ENCODE measurements around the gene MAGI1. TPM values are rescaled to one million over a fixed set of nuclear protein-coding genes. Genes with fewer than 3 reads are reported as not detected.

Gene MAGI1
- polyA plus RNA-seq, 3 donors: not detected

DNA sequence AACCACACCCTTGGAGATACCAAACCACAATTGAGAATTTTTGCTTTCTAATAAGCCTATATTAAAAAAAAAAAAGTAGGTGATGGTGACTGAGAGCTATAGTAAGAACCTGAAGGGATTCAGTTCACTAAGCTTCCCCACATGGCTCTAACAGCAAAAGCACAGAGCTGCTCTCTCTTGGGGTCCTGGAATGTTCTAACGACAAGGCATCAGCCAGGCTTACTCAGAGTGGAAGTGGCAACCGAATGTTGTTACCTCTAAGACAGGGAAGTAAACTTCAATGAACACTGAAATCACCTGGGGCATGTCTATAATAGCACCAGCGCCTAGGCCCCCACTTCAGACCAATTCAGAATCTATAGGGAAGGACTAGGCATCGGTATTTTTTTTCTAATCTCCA lies 397.7 kb downstream of the MAGI1 start:
- Histone ChIP-seq H3K4me2 (replicated peaks; ENCODE audit: extremely low read depth, low read length, poor library complexity, severe bottlenecking) (no peak overlapping the region), H3K9me3 (replicated peaks in 1 of 2; ENCODE audit: control insufficient read depth in 1 of 2, insufficient read depth in 1 of 2, low read length in 2 of 2) (no peaks in the 10 kb centered on the region), H3K27me3 (ENCODE audit: control insufficient read depth in 2 of 2, insufficient read depth in 2 of 2, low read length in 2 of 2) (no peaks in the 10 kb centered on the region), H3K79me2 (ENCODE audit: insufficient read depth, low read length) (no peaks in the 10 kb centered on the region), H3K4me1 (ENCODE audit: control insufficient read depth in 1 of 2, insufficient read depth in 2 of 2, low read length in 2 of 2) (no peaks in the 10 kb centered on the region), H3K9ac (ENCODE audit: insufficient read depth, low read length, poor library complexity, severe bottlenecking) (no peak overlapping the region), H3K36me3 (replicated peaks in 1 of 2; ENCODE audit: control insufficient read depth in 1 of 2, insufficient read depth in 2 of 2, low read length in 2 of 2) (no peaks in the 10 kb centered on the region), H2AFZ (ENCODE audit: insufficient read depth, low read depth, low read length, poor library complexity, severe bottlenecking) (no peak overlapping the region), H4K20me1 (ENCODE audit: insufficient read depth, low read length) (no peaks in the 10 kb centered on the region), H3K4me3 (replicated peaks in 1 of 3; ENCODE audit: low read depth in 2 of 3, low read length in 3 of 3) (no peak overlapping the region), H3K27ac (ENCODE audit: low read depth in 1 of 2, low read length in 2 of 2) (no peak overlapping the region)
- Mint-ChIP-seq H3K27me3 (ENCODE audit: low read depth in 3 of 3) (no peaks in the 10 kb centered on the region), H3K4me3 (no peak overlapping the region), H3K27ac (no peak overlapping the region), H3K36me3 (no peaks in the 10 kb centered on the region), H3K4me1 (no peaks in the 10 kb centered on the region), H3K9me3 (peaks cover 0 to 10% (median 5%) of the 10 kb centered on the region in 7 donors)
- WGBS (ENCODE audit: insufficient coverage): 80% methylated on average over 2 of the region's 4 CpGs
- TF ChIP-seq, protein P1, sequence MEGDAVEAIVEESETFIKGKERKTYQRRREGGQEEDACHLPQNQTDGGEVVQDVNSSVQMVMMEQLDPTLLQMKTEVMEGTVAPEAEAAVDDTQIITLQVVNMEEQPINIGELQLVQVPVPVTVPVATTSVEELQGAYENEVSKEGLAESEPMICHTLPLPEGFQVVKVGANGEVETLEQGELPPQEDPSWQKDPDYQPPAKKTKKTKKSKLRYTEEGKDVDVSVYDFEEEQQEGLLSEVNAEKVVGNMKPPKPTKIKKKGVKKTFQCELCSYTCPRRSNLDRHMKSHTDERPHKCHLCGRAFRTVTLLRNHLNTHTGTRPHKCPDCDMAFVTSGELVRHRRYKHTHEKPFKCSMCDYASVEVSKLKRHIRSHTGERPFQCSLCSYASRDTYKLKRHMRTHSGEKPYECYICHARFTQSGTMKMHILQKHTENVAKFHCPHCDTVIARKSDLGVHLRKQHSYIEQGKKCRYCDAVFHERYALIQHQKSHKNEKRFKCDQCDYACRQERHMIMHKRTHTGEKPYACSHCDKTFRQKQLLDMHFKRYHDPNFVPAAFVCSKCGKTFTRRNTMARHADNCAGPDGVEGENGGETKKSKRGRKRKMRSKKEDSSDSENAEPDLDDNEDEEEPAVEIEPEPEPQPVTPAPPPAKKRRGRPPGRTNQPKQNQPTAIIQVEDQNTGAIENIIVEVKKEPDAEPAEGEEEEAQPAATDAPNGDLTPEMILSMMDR (IDR thresholded peaks at IDR 0.05): no peak
- intact Hi-C loops (cut with micrococcal nuclease): no loop called here
- no peak for DNase-seq

DNA sequence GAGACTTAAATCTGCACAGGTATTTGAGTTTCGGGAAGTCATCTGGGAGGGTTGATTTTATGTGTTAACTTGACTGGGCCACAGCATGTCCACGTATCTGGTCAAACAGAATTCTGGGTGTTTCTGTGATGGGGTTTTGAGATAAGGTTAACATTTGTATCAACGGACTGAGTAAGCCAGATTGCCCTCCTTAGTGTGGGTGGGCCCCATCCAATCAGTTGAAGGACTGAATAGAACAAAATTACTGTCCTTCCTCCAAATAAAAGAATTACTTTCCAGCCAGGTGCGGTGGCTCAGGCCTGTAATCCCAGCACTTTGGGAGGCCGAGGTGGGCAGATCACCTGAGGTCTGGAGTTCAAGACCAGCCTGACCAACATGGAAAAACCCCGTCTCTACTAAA lies 399.3 kb downstream of the MAGI1 start:
- H3K4me3 ChIP-seq (replicated peaks in 1 of 3; ENCODE audit: low read depth in 2 of 3, low read length in 3 of 3): no peak overlapping the region
- H3K27me3 Mint-ChIP-seq (ENCODE audit: low read depth in 3 of 3): no peaks in the 10 kb centered on the region
- intact Hi-C loops (cut with micrococcal nuclease): no loop called here
- H3K27me3 ChIP-seq (ENCODE audit: control insufficient read depth in 2 of 2, insufficient read depth in 2 of 2, low read length in 2 of 2): no peaks in the 10 kb centered on the region
- H3K36me3 ChIP-seq (replicated peaks in 1 of 2; ENCODE audit: control insufficient read depth in 1 of 2, insufficient read depth in 2 of 2, low read length in 2 of 2): no peaks in the 10 kb centered on the region
- H2AFZ ChIP-seq (ENCODE audit: insufficient read depth, low read depth, low read length, poor library complexity, severe bottlenecking): no peak overlapping the region
- no peak overlapping the region for H3K27ac Mint-ChIP-seq
- no peak overlapping the region for H3K27ac ChIP-seq (ENCODE audit: low read depth in 1 of 2, low read length in 2 of 2)
- WGBS (ENCODE audit: insufficient coverage): 94% methylated on average over 2 of the region's 6 CpGs
- no peaks in the 10 kb centered on the region for H3K79me2 ChIP-seq (ENCODE audit: insufficient read depth, low read length)
- peaks cover 0 to 11% (median 3%) of the 10 kb centered on the region in 7 donors for H3K9me3 Mint-ChIP-seq
- H3K4me2 ChIP-seq (replicated peaks; ENCODE audit: extremely low read depth, low read length, poor library complexity, severe bottlenecking): no peak overlapping the region
- TF ChIP-seq, protein P1 (IDR thresholded peaks at IDR 0.05): no peak
- H3K9ac ChIP-seq (ENCODE audit: insufficient read depth, low read length, poor library complexity, severe bottlenecking): no peak overlapping the region
- no peaks in the 10 kb centered on the region for H3K36me3 Mint-ChIP-seq
- no peak for DNase-seq
- no peaks in the 10 kb centered on the region for H3K4me1 ChIP-seq (ENCODE audit: control insufficient read depth in 1 of 2, insufficient read depth in 2 of 2, low read length in 2 of 2)
- H4K20me1 ChIP-seq (ENCODE audit: insufficient read depth, low read length): no peaks in the 10 kb centered on the region
- H3K4me1 Mint-ChIP-seq: no peaks in the 10 kb centered on the region
- no peak overlapping the region for H3K4me3 Mint-ChIP-seq
- H3K9me3 ChIP-seq (replicated peaks in 1 of 2; ENCODE audit: control insufficient read depth in 1 of 2, insufficient read depth in 1 of 2, low read length in 2 of 2): no peaks in the 10 kb centered on the region

Measured in CD14-positive monocyte (primary cell).